NCI-H345 treated with DMSO at 0.1 percent for 48 hours (cell line): ENCODE results near the gene BCAS1.
"Not testable (repeated sequence)": the region's sequence is repeated elsewhere in the genome, so short reads cannot be mapped to it uniquely, and the experiment has no call there.

Source experiments
- DNase-seq: peaks from one replicate; lab custom pipeline; 2025; ENCODE audit not compliant: unreplicated experiment; lab: John Stamatoyannopoulos, UW

The BCAS1 gene

GRCh38 chr20:53990003-53990402 is 80.4 kb downstream of the BCAS1 start:
- no peak for DNase-seq

GRCh38 chr20:53989401-53989800 is 81.0 kb downstream of the BCAS1 start:
- DNase-seq = no peak

DNA sequence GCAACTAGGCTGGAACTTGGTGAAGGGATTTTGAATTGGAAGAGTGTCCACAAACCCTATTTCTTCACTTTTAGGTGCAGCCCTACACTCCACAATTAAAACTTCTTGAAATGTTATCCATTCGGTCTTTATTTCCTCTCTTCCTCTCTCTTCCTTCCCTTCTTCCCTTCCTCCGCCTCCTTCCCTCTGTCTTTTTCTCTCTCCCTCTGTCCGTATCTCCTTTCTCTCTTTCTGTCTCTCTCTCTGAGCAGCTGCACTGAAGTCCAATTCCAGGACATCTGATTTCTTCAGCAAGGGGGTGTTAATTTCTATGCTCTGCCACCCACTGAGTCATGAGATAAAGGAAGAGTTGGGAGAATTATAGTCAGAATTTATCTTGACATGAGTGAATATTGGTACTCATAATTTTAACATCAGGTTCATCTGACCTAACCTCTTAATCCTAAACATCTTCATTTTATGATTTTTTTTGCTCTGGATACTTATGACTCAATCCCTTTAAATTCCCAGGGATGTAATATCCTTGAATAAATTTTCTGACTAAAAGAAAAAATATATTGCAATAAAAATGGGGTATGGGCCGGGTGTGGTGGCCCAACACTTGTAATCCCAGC is 84.2 kb downstream of the BCAS1 start:
- no peak for DNase-seq

GRCh38 chr20:53985150-53985518 is 85.3 kb downstream of the BCAS1 start:
- no peak for DNase-seq

DNA sequence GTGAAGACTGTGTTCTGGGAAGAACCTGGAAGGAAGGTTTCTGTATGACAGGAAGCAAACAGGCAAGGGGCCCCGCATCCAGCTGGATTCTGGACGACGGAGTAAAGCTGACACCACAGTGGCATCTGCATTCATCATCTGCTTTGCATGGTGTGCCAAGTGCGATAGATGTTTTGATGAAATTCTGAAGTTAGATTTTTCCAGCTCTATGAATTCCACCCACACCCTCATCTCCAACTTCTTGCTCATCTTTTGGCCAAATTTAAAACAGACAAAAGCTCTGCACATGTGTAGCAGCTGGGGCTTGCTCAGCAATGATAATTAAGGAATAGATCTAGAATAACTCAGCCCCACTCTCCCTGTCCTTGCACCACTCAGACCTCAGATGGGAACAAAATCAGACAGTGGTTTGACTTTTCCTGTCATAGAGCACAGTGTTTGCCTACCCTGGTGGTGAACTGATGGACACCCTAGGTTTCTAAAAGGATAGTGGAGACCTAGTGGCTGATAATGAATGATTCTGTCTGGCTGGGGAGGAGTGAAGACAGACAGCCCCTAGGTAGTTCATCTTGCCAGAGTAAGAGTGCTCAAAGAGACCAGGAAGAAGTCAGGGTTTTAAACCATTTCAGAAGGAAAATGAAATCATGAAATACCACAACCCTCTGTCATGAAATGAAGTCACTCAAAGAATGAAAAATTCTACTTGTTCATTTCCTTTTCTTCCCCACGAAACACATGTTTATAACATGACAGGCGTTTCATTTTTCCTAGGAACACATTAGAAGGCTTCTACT is 85.8 kb downstream of the BCAS1 start:
- DNase-seq = no peak

GRCh38 chr20:53983401-53983800 is 87.0 kb downstream of the BCAS1 start:
- no peak for DNase-seq

- no peak for DNase-seq
Observed at GRCh38 chr20:53982624-53983023, 87.8 kb downstream of the BCAS1 start.

DNA sequence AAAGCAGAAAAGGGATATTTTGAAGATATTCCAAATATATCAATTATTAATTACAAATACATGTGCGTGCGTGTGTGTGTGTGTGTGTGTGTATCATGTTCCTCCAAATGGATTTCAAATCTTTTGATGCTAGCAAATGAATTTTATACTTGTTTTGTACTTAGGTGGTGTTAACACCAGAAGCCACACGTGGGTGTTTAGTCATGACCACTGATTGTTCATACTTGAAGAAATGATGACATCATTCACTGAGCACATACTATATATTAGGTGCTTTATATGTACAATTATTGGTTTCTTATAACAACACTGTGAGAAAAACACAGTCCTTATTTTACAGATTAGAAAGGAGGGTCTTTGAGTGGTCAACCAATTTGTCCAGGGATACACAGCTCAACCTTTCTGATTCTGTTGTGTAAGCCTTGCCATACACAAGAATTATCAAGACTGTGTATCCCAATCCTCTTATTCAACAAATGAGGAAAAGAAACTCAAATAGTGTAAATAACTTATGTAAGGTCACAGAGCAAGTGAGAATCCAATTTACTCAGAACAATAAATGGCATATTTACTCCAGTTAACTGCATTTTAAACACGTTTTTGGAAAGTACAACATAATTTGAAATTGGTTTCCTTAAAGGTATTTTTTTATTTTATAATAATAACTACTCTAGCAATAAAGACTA is 88.5 kb downstream of the BCAS1 start:
- no peak for DNase-seq

DNA sequence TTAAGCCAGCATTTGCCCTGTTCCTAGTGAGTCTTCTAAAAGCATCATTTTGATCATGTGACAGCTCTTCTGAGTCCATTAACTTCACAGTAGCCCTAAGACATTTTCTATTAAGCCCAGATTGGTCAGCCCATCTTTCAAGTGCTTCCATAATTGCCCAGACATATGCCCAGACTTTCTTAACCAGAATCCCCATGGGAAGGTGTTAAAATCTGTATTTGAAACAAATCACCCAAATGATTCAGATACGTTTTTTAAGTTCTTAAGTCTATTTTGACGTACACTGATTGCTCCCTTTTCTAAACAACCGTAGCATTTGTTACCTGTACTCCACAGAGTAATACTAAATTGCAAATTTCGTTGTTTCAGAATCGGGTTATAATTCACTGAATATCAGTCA is 89.3 kb downstream of the BCAS1 start:
- DNase-seq = no peak

DNA sequence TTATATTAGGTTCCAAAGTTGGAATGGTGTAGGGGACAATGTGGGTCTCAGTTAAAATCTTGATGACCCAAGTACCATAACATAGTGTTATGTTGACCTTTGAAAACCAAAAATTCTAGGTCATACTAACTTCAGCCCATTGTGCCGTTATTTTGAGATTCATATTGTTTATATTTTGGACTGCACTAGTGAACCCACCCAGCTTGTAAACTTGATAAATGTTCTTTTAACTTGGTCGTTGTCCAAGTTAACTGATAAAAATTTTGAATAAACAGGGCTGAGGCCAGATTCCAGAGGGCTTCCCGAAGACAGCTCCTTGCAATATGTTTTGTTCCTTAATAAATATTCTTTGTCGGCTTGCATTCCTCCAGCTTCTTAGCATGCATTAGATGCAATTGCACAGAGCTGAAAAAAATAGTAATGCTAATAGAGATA is 90.3 kb downstream of the BCAS1 start:
- DNase-seq = no peak

DNA sequence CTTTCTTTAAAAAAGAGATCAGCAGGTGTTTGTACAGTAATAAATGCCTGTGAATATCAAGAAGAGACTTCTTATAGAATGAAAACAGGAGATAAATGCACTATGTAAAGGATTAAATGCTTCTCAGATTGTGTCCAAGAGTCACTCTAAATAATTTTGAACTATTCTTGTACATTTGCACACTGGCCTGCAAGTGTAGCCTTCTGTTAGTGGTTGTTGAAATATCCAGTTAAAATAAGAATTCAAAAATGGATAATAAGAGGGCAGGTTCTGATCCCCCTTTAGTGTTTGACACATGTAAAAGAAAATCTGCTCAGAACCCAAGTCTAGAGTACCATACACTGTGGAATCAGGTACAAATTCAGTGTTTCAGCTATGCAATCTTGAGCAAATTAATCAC is 91.9 kb downstream of the BCAS1 start:
- no peak for DNase-seq

DNA sequence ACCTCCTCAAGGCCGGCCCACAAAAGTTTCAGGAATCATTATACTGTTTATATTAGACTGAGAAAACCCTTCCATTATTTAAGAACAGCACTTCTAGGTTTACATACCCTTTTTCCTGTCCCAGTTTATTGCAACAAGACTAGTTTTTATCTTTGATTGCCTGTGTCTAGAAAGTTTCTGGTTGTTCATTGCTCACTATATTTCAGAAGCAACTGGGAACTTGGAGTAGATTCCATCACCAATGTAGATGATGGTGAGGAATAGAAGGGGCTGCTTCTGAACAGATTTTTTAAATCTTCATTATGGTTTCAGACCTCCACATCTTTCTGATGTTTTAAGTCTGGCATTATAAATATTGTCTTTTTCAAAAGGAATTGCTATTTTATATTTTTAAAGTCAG is 93.0 kb downstream of the BCAS1 start:
- no peak for DNase-seq

DNA sequence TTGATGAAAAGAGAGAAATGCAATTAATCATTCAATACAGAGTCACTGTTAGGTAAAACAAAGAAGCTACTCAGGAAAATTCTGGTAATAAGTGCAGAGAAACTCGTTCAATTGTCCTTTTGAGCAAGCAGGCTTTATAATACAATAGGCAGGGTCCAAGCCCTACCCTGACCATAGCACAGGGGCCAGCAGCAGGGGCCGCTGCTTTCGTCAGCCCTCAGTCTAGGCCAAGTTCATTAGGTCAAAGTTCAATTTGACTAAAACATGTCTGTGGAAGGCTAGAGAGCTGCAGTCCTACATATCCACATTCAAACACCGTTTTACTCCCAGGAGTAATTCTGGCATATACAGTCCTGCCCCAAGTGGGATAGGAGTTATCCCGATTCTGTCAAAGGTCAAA is 94.6 kb downstream of the BCAS1 start:
- DNase-seq = no peak

- DNase-seq = no peak
Observed at GRCh38 chr20:53974785-53975555, 95.4 kb downstream of the BCAS1 start.

GRCh38 chr20:53973882-53974281 is 96.5 kb downstream of the BCAS1 start:
- DNase-seq = not testable (repeated sequence)

- no peak for DNase-seq
Observed at GRCh38 chr20:53972179-53972578, 98.2 kb downstream of the BCAS1 start.

GRCh38 chr20:53971096-53971683 is 99.2 kb downstream of the BCAS1 start:
- no peak for DNase-seq

DNA sequence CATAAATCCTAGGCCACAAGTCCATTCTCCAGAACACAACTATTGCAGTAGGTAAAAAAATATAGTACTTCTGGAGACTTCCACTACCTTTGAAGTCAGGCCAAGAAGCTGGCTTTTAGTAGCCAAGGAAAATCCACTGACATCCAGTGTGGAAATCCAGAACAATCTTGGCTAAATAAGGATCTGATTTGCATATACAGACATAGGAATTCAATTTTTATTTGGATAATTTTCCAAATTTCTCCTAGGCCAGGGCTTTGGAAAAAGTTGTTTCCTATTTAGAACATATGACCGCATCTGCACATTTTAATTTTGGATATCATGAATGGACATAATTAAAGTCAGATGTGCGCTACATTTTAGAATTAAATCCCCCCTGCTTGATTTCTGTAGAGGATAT is 100.2 kb downstream of the BCAS1 start:
- no peak for DNase-seq

GRCh38 chr20:53967527-53967926 is 102.9 kb downstream of the BCAS1 start:
- DNase-seq = no peak

DNA sequence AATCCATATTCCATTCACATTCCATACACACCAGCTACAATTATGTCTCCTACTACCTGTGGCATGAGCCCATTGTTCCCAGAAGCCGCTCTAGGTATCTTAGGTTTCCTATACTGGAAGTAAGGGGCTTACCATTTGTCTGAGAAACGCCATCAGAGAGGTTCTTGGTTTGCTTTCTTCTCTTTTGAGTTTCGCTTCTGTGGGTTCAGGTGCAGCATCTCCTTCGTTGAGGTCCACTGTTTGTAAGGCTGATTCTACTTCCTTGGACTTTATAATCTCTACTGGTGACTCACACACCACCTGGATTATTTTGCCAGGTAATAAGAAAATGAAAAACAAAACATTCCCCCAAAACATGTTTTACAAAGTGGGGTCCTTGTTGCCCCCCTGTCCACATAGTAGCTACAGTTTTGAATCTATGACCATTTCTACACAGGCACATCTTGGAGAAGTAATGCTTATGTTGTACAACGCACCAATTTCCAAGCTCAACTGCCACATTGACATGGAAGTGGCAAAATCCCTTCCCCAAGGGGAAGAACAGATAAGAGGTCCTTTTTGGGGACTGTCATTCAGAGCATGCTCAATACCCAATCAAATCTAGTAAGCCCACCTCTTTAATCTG is 103.5 kb downstream of the BCAS1 start:
- no peak for DNase-seq
